ENCODE data around the gene TMEM132D. TPM values are rescaled to one million over a fixed set of nuclear protein-coding genes. Genes with fewer than 3 reads are reported as not detected.

Gene TMEM132D
- polyA plus RNA-seq, 1 donor from 2014 or later = 1.3 TPM

- no peaks in the 10 kb centered on the region for H4K20me1 ChIP-seq (ENCODE audit: insufficient read depth)
- no peaks in the 10 kb centered on the region for H3K9me2 ChIP-seq (ENCODE audit: insufficient read depth, low read length)
- H3K4me3 ChIP-seq (ENCODE audit: low read length) = no peak overlapping the region
- H3F3A ChIP-seq (ENCODE audit: insufficient read depth, low read length, poor library complexity, severe bottlenecking) = no peaks in the 10 kb centered on the region
- H3K27me3 ChIP-seq (ENCODE audit: insufficient read depth, low read depth, low read length) = no peaks in the 10 kb centered on the region
- H3K9ac ChIP-seq (ENCODE audit: low read length) = no peak overlapping the region
- no peaks in the 10 kb centered on the region for H3K36me3 ChIP-seq (ENCODE audit: insufficient read depth, low read length)
- no peaks in the 10 kb centered on the region for H3K9me3 ChIP-seq (ENCODE audit: low read length)
- no peaks in the 10 kb centered on the region for H3K79me2 ChIP-seq (replicated peaks; ENCODE audit: insufficient read depth, low read length)
- no peak overlapping the region for H3K4me2 ChIP-seq (ENCODE audit: low read length)
- TF ChIP-seq, protein P1, sequence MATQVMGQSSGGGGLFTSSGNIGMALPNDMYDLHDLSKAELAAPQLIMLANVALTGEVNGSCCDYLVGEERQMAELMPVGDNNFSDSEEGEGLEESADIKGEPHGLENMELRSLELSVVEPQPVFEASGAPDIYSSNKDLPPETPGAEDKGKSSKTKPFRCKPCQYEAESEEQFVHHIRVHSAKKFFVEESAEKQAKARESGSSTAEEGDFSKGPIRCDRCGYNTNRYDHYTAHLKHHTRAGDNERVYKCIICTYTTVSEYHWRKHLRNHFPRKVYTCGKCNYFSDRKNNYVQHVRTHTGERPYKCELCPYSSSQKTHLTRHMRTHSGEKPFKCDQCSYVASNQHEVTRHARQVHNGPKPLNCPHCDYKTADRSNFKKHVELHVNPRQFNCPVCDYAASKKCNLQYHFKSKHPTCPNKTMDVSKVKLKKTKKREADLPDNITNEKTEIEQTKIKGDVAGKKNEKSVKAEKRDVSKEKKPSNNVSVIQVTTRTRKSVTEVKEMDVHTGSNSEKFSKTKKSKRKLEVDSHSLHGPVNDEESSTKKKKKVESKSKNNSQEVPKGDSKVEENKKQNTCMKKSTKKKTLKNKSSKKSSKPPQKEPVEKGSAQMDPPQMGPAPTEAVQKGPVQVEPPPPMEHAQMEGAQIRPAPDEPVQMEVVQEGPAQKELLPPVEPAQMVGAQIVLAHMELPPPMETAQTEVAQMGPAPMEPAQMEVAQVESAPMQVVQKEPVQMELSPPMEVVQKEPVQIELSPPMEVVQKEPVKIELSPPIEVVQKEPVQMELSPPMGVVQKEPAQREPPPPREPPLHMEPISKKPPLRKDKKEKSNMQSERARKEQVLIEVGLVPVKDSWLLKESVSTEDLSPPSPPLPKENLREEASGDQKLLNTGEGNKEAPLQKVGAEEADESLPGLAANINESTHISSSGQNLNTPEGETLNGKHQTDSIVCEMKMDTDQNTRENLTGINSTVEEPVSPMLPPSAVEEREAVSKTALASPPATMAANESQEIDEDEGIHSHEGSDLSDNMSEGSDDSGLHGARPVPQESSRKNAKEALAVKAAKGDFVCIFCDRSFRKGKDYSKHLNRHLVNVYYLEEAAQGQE (IDR thresholded peaks at IDR 0.05; ENCODE audit: borderline replicate concordance) = no peak
- TF ChIP-seq EP300 (conservative IDR thresholded peaks at IDR 0.05; ENCODE audit: poor library complexity, severe bottlenecking) (no peak), SMC3 (conservative IDR thresholded peaks at IDR 0.05; ENCODE audit: poor library complexity) (no peak), EZH2 (IDR thresholded peaks at IDR 0.05; ENCODE audit: borderline replicate concordance, insufficient read depth, low read length, poor library complexity, severe bottlenecking) (no peak), MXI1 (conservative IDR thresholded peaks at IDR 0.05; ENCODE audit: poor library complexity, severe bottlenecking) (no peak), TAF1 (IDR thresholded peaks at IDR 0.05; ENCODE audit: low read depth) (no peak), RAD21 (conservative IDR thresholded peaks at IDR 0.05) (no peak), POLR2AphosphoS5 (IDR thresholded peaks at IDR 0.05) (no peak)
- TF ChIP-seq, protein P2, sequence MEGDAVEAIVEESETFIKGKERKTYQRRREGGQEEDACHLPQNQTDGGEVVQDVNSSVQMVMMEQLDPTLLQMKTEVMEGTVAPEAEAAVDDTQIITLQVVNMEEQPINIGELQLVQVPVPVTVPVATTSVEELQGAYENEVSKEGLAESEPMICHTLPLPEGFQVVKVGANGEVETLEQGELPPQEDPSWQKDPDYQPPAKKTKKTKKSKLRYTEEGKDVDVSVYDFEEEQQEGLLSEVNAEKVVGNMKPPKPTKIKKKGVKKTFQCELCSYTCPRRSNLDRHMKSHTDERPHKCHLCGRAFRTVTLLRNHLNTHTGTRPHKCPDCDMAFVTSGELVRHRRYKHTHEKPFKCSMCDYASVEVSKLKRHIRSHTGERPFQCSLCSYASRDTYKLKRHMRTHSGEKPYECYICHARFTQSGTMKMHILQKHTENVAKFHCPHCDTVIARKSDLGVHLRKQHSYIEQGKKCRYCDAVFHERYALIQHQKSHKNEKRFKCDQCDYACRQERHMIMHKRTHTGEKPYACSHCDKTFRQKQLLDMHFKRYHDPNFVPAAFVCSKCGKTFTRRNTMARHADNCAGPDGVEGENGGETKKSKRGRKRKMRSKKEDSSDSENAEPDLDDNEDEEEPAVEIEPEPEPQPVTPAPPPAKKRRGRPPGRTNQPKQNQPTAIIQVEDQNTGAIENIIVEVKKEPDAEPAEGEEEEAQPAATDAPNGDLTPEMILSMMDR (IDR thresholded peaks at IDR 0.05; ENCODE audit: poor library complexity, severe bottlenecking) = no peak
- no peak overlapping the region for H3K27ac ChIP-seq (ENCODE audit: low read length)
- H2AFZ ChIP-seq (ENCODE audit: low read depth, low read length) = no peak overlapping the region
These were observed 314.3 kb downstream of the TMEM132D start for GRCh38 chr12:129589503-129589902.

GRCh38 chr12:129588142-129588541 is 315.7 kb downstream of the TMEM132D start:
- Histone ChIP-seq H3K9me2 (ENCODE audit: insufficient read depth, low read length) (no peaks in the 10 kb centered on the region), H3K4me2 (ENCODE audit: low read length) (no peak overlapping the region), H3K27ac (ENCODE audit: low read length) (no peak overlapping the region), H2AFZ (ENCODE audit: low read depth, low read length) (no peak overlapping the region), H4K20me1 (ENCODE audit: insufficient read depth) (no peaks in the 10 kb centered on the region), H3F3A (ENCODE audit: insufficient read depth, low read length, poor library complexity, severe bottlenecking) (no peaks in the 10 kb centered on the region), H3K9me3 (ENCODE audit: low read length) (no peaks in the 10 kb centered on the region), H3K9ac (ENCODE audit: low read length) (no peak overlapping the region), H3K4me3 (ENCODE audit: low read length) (no peak overlapping the region), H3K79me2 (replicated peaks; ENCODE audit: insufficient read depth, low read length) (no peaks in the 10 kb centered on the region), H3K36me3 (ENCODE audit: insufficient read depth, low read length) (no peaks in the 10 kb centered on the region), H3K27me3 (ENCODE audit: insufficient read depth, low read depth, low read length) (no peaks in the 10 kb centered on the region)
- TF ChIP-seq, protein P1 (IDR thresholded peaks at IDR 0.05; ENCODE audit: borderline replicate concordance) = no peak
- TF ChIP-seq TAF1 (IDR thresholded peaks at IDR 0.05; ENCODE audit: low read depth) = no peak
- TF ChIP-seq, protein P2 (IDR thresholded peaks at IDR 0.05; ENCODE audit: poor library complexity, severe bottlenecking) = no peak
- no peak for TF ChIP-seq POLR2AphosphoS5 (IDR thresholded peaks at IDR 0.05)
- TF ChIP-seq EP300 (conservative IDR thresholded peaks at IDR 0.05; ENCODE audit: poor library complexity, severe bottlenecking) = no peak
- no peak for TF ChIP-seq RAD21 (conservative IDR thresholded peaks at IDR 0.05)
- TF ChIP-seq SMC3 (conservative IDR thresholded peaks at IDR 0.05; ENCODE audit: poor library complexity) = no peak
- no peak for TF ChIP-seq MXI1 (conservative IDR thresholded peaks at IDR 0.05; ENCODE audit: poor library complexity, severe bottlenecking)
- TF ChIP-seq EZH2 (IDR thresholded peaks at IDR 0.05; ENCODE audit: borderline replicate concordance, insufficient read depth, low read length, poor library complexity, severe bottlenecking) = no peak

Data from neural cell (in vitro differentiated cells).